ENCODE results near the gene LBH. TPM values are rescaled to one million over a fixed set of nuclear protein-coding genes. Genes with fewer than 3 reads are reported as not detected.

LBH gene
- total RNA-seq, 4 donors from 2014 or later, result 120 to 1,007 (median 283) TPM

GRCh38 chr2:30277582-30277981, 46.2 kb downstream of the LBH start:
- Histone ChIP-seq H3K4me3 (no peak overlapping the region), H3K27ac (replicated peaks in 1 of 4) (no peak overlapping the region), H3K9me3 (no peaks in the 10 kb centered on the region), H3K4me1 (peaks cover 10 to 31% (median 19%) of the 10 kb centered on the region in 4 donors), H3K36me3 (no peaks in the 10 kb centered on the region), H3K27me3 (no peaks in the 10 kb centered on the region)
- WGBS, result 90% methylated on average over 3 of the region's 3 CpGs
- intact Hi-C loops (cut with DNase I), result no loop called here
- no peak for TF ChIP-seq POLR2A (IDR thresholded peaks at IDR 0.05; ENCODE audit: low read depth)
- no peak for TF ChIP-seq POLR2AphosphoS5 (IDR thresholded peaks at IDR 0.05)
- TF ChIP-seq EP300 (IDR thresholded peaks at IDR 0.05), result no peak
- TF ChIP-seq CTCF (IDR thresholded peaks at IDR 0.05), result no peak
- no peak for DNase-seq (ENCODE audit: extremely low spot score)

- Histone ChIP-seq H3K27ac (replicated peaks in 1 of 4) (no peak overlapping the region), H3K4me1 (peaks cover 6 to 23% (median 11%) of the 10 kb centered on the region in 4 donors), H3K27me3 (no peaks in the 10 kb centered on the region), H3K9me3 (no peaks in the 10 kb centered on the region), H3K36me3 (no peaks in the 10 kb centered on the region), H3K4me3 (no peak overlapping the region)
- no peak for DNase-seq (ENCODE audit: extremely low spot score)
- WGBS, result 84% methylated on average over 1 of the region's 1 CpG
- intact Hi-C loops (cut with DNase I), result no loop called here
- TF ChIP-seq EP300 (IDR thresholded peaks at IDR 0.05) (no peak), POLR2A (IDR thresholded peaks at IDR 0.05; ENCODE audit: low read depth) (no peak), POLR2AphosphoS5 (IDR thresholded peaks at IDR 0.05) (no peak), CTCF (IDR thresholded peaks at IDR 0.05) (no peak)
Observed at GRCh38 chr2:30278419-30278818, 47.1 kb downstream of the LBH start.

- H3K27ac ChIP-seq (replicated peaks in 1 of 4), result no peak overlapping the region
- TF ChIP-seq POLR2AphosphoS5 (IDR thresholded peaks at IDR 0.05) (no peak), EP300 (IDR thresholded peaks at IDR 0.05) (no peak), CTCF (IDR thresholded peaks at IDR 0.05) (no peak), POLR2A (IDR thresholded peaks at IDR 0.05; ENCODE audit: low read depth) (no peak)
- WGBS, result 72% methylated on average over 8 of the region's 8 CpGs
- H3K9me3 ChIP-seq, result no peaks in the 10 kb centered on the region
- no peaks in the 10 kb centered on the region for H3K27me3 ChIP-seq
- no peak overlapping the region for H3K4me3 ChIP-seq
- intact Hi-C loops (cut with DNase I), result no loop called here
- no peak for DNase-seq (ENCODE audit: extremely low spot score)
- no peaks in the 10 kb centered on the region for H3K36me3 ChIP-seq
- peaks cover 0 to 9% (median 0%) of the 10 kb centered on the region in 4 donors for H3K4me1 ChIP-seq
Observed at GRCh38 chr2:30280596-30281434, 49.5 kb downstream of the LBH start.

- no peak for DNase-seq (ENCODE audit: extremely low spot score)
- H3K27ac ChIP-seq (replicated peaks in 1 of 4), result no peak overlapping the region
- TF ChIP-seq CTCF (IDR thresholded peaks at IDR 0.05) (no peak), EP300 (IDR thresholded peaks at IDR 0.05) (no peak), POLR2AphosphoS5 (IDR thresholded peaks at IDR 0.05) (no peak), POLR2A (IDR thresholded peaks at IDR 0.05; ENCODE audit: low read depth) (no peak)
- no peaks in the 10 kb centered on the region for H3K9me3 ChIP-seq
- 88% methylated on average over 6 of the region's 6 CpGs for WGBS
- H3K4me3 ChIP-seq, result no peak overlapping the region
- H3K4me1 ChIP-seq, result peaks cover 0 to 9% (median 0%) of the 10 kb centered on the region in 4 donors
- intact Hi-C loops (cut with DNase I), result no loop called here
- H3K36me3 ChIP-seq, result no peaks in the 10 kb centered on the region
- no peaks in the 10 kb centered on the region for H3K27me3 ChIP-seq
Observed at GRCh38 chr2:30282081-30282480, 50.7 kb downstream of the LBH start.

All from esophagus muscularis mucosa (tissue), 4 donors.